HTERT RPE-1 (cell line): ENCODE results near the gene MAPRE2.

Source experiments
- in situ Hi-C: fragments of 300-500 bp; cut with MboI; formaldehyde crosslinking; loops from 4 replicates; pipeline ENCODE4 v1.14.3; 2020; ENCODE audit warnings: low sequenced_read_pairs

The MAPRE2 gene

GRCh38 chr18:35118641-35119040 is 77.4 kb downstream of the MAPRE2 start:
- in situ Hi-C loops, result no loop called here

DNA sequence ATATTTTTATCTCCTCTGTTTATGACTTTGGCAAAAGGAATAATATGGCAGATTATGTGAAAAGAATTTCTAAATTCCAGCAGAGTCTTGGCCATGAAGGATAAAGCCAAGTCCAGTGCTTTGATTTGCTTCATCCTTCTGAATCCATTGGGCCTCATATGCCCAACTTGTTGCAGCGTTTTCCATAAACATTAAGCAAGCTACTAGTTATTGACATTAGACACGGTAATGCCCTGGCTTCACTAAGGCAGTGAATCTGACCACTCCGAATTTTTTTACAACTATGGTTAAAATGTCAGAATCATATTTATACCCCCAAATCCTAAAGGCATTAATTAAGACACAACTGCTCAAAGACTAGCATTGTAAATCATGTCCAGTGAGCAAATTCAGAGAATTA is 79.8 kb downstream of the MAPRE2 start:
- in situ Hi-C loops, result no loop called here

DNA sequence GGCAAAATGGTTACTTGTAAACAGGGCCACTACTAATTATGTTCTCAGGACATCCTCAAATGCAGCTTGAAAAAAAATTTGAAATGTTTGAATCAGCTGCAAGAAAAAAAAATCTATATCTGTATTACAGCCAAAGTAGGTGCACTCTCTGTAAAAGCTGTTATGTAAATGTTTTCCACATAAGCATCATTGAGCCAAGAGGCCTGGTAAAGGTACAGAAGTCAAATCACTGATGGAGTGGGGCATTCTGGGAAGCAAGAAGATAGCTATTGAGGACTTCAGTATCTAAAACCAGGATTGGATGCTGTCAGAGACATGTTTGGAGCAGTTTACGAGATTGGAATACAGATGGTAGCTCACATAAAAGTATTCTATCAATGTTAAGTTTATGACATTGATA is 80.3 kb downstream of the MAPRE2 start:
- in situ Hi-C loops, result no loop called here

- in situ Hi-C loops, result no loop called here
Measured at GRCh38 chr18:35122586-35123224, 81.5 kb downstream of the MAPRE2 start.

GRCh38 chr18:35123811-35124210 is 82.6 kb downstream of the MAPRE2 start:
- in situ Hi-C loops, result no loop called here

DNA sequence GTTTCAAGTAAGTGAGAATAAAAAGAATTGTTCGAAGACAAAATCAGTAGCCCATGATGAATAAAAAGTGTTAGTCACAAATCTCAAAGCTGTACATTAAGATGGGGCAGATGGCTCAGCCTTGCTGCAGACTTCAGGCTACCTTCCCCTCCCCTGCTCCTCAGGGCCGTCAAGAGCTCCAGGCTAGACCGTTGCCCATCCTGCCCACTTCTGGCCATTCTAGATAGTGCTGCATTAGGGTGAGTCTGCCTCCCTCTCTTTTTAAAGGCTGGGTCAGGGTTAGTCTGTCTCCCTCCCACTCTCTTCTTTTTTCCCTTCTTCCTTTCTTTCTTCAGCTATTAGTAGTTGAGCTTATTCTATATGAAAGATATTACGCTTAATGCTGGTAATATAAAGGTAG is 86.0 kb downstream of the MAPRE2 start:
- in situ Hi-C loops, result no loop called here

- in situ Hi-C loops, result no loop called here
Measured at GRCh38 chr18:35128675-35129074, 87.5 kb downstream of the MAPRE2 start.

DNA sequence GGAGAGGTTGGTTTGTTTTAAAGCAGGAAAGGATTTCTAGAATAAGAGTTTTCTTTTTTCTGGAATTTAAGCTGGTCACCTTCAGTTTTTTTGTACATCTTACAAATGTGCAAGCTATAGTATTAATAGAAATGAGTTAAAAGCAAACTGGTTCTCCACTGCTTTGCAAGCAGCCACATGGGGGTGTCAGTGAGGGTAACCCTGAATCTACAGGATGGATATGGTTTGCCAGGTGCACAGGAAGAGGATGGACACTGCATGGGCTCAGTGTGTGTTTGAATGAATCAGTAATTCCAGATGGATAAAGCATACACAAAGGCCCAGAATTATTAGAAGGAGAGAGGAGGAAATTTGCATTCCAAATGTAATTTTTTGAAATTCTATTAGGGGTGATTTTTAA is 89.0 kb downstream of the MAPRE2 start:
- in situ Hi-C loops, result no loop called here

- in situ Hi-C loops, result no loop called here
Measured at GRCh38 chr18:35131387-35132020, 90.3 kb downstream of the MAPRE2 start.

DNA sequence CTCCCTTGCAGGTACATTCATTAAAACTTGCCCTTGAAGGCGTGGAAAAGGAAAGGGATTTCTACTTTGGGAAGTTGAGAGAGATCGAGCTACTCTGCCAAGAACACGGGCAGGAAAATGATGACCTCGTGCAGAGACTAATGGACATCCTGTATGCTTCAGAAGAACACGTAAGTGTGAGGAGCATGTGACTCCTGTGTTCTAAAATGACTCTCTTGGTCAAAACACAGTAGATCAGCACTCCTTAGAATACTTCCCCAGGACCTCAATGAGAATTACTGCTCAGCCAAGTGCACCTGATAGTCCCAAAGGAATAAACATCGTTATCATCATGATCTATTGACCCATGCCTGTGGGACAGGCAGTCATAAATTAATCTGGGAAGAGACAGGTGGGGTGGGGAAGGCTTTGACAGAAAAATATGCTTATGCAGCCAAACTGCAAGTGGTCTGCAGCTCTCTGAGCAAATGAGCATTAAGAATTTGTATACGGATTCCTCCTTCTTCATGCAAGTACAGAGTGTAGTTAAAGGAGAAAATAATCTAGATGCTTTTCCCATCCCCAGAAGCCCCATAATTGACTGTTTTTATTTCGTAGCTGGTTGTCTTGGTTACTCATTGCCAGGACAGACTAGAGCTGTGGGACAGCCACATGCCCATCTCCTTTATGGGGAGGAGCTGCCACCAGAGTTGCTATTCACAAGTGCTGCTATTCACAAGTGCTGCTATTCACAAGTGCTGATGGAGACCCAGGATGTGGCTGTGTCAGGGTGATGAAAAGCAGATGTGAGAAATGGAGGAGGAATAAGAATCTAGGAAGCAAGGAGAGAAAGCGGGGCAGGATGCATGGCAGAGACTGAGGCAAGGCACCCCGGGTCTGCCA is 91.0 kb downstream of the MAPRE2 start:
- in situ Hi-C loops, result no loop called here

- in situ Hi-C loops, result no loop called here
Measured at GRCh38 chr18:35134190-35134730, 93.0 kb downstream of the MAPRE2 start.

- in situ Hi-C loops, result no loop called here
Measured at GRCh38 chr18:35134791-35135531, 93.7 kb downstream of the MAPRE2 start.

- in situ Hi-C loops, result no loop called here
Measured at GRCh38 chr18:35136248-35136647, 95.0 kb downstream of the MAPRE2 start.

- in situ Hi-C loops, result no loop called here
Measured at GRCh38 chr18:35136885-35137284, 95.7 kb downstream of the MAPRE2 start.

DNA sequence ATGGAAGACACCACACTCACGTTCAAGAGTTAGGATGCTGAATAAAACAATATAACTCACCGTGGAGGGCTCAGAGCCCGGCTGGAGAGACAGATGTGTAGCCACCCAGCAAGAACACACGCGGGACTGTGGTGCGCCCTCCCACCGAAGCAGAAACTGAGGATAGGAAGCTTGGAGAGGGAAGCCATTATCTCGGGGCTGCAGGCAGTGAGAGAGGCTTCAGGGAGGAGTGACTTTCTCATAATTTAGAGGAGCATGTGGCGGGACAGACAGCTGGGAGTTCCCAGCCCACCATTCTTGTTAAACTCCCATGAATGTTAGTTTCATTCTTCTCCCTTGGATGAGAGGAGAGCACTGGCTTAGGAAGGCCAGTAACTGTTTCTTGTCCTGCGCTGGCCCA is 96.4 kb downstream of the MAPRE2 start:
- in situ Hi-C loops, result no loop called here

GRCh38 chr18:35138773-35139172 is 97.6 kb downstream of the MAPRE2 start:
- in situ Hi-C loops, result no loop called here

- in situ Hi-C loops, result no loop called here
Measured at GRCh38 chr18:35139517-35139916, 98.3 kb downstream of the MAPRE2 start.

DNA sequence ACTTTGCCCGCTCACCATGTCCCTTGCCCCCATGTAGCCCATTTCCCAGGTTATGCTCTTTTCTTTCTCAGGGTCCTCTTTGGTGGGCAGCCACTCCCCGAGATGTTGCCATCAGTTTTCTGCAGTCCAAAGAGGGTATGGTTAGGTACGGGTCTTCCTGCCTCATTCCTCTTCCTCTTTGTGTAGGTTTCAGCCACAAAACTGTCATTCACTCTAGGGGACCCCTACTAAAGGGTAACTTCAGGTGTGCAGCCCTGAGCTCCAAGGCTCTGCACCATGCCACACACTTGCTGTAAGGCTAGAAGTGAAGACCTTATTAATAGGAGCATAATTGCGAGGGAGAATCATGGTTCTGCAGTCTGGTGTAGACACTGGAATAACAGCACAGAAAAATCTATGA is 99.9 kb downstream of the MAPRE2 start:
- in situ Hi-C loops, result no loop called here

DNA sequence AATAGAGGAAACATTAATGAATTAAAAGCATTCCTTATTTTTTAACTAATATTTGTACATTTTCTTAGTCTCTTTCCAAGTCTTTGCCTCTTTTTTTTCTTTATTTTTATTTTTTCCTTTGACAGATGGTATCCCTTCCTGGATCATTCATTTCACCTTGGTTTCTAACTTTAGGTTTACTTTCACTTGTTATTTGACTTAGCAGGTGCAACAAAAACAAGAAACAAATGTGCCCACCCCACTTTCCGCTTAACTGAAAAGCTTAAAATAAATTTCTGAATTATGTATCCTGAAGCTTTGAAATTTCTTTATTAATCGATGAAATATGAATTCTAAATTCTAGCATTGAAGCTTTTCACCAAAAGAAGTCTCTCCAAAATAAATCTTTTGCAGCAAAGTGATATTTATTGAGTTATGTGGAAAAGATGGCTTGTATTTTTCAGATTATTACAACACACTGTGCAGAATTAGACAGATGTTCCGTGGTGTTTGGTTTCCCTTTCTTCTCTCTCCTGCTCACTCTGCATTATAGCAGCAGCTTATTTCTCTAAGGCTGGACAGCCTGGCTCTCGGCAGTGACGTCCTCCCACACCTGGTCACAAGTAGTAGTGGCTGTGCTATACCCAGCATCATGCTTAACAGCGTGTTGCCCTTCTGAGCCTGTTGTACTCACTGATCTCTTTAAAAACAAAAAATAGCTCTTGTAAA is 100.5 kb downstream of the MAPRE2 start:
- in situ Hi-C loops, result no loop called here

- in situ Hi-C loops, result no loop called here
Measured at GRCh38 chr18:35142275-35142615, 101.0 kb downstream of the MAPRE2 start.
